Right lobe of liver (tissue), 4 donors: ENCODE data around the gene H2AZ2.

ENCODE experiments used
- CTCF ChIP-seq, 4 donors: fragments of 200-600 bp in 3 of 4; fragments of 450-650 bp in 1 of 4; IDR thresholded peaks; one replicate each; pipeline versions ENCODE4 v1.5.1 to v1.8.0; 2016 to 2022; ENCODE audit warnings: antibody characterized with exemption in 4 of 4, mild to moderate bottlenecking in 2 of 4
- POLR2A ChIP-seq: fragments of 450-650 bp; IDR thresholded peaks from one replicate; pipeline ENCODE4 v1.6.1; 2017; ENCODE audit warnings: antibody characterized with exemption, mild to moderate bottlenecking
- donor health status: DM: no; HTN: no; CAD: no.
- donor health status: DM: no; HTN: no; CAD: no.
- donor health status: DM: no; HTN: yes; CAD: no.

GRCh38 chr7:44824894-44825526 is 22.9 kb downstream of the H2AZ2 start:
- TF ChIP-seq POLR2A: no peak
- no peak for TF ChIP-seq CTCF (IDR thresholded peaks at IDR 0.05)
